ENCODE results near the gene TRPC1.

Gene TRPC1

GRCh38 chr3:142754494-142754893, 30.7 kb downstream of the TRPC1 start:
- no peak for DNase-seq (ENCODE audit: insufficient read length, low spot score)
- TF ChIP-seq CTCF (IDR thresholded peaks at IDR 0.05; ENCODE audit: insufficient read depth, missing control alignments), result no peak
- FAIRE-seq, result no peak

GRCh38 chr3:142768338-142768737, 44.5 kb downstream of the TRPC1 start:
- no peak for FAIRE-seq
- no peak for DNase-seq (ENCODE audit: insufficient read length, low spot score)
- no peak for TF ChIP-seq CTCF (IDR thresholded peaks at IDR 0.05; ENCODE audit: insufficient read depth, missing control alignments)

- FAIRE-seq, result peak; percentile 16
- DNase-seq (ENCODE audit: insufficient read length, low spot score), result peak; percentile 19
- TF ChIP-seq CTCF (IDR thresholded peaks at IDR 0.05; ENCODE audit: insufficient read depth, missing control alignments), result no peak
Measured at GRCh38 chr3:142777927-142778326, 54.1 kb downstream of the TRPC1 start.

- DNase-seq (ENCODE audit: insufficient read length, low spot score), result no peak
- no peak for TF ChIP-seq CTCF (IDR thresholded peaks at IDR 0.05; ENCODE audit: insufficient read depth, missing control alignments)
- FAIRE-seq, result peak; percentile 35
Measured at GRCh38 chr3:142778541-142778940, 54.7 kb downstream of the TRPC1 start.

- no peak for TF ChIP-seq CTCF (IDR thresholded peaks at IDR 0.05; ENCODE audit: insufficient read depth, missing control alignments)
- FAIRE-seq (no peak), DNase-seq (ENCODE audit: insufficient read length, low spot score) (no peak)
Measured at GRCh38 chr3:142779591-142779990, 55.8 kb downstream of the TRPC1 start.

GRCh38 chr3:142782616-142783015, 58.8 kb downstream of the TRPC1 start:
- TF ChIP-seq CTCF (IDR thresholded peaks at IDR 0.05; ENCODE audit: insufficient read depth, missing control alignments), result no peak
- FAIRE-seq (no peak), DNase-seq (ENCODE audit: insufficient read length, low spot score) (no peak)

- FAIRE-seq (no peak), DNase-seq (ENCODE audit: insufficient read length, low spot score) (no peak)
- TF ChIP-seq CTCF (IDR thresholded peaks at IDR 0.05; ENCODE audit: insufficient read depth, missing control alignments), result no peak
Measured at GRCh38 chr3:142784228-142784627, 60.4 kb downstream of the TRPC1 start.
